Heart left ventricle (tissue), 16 donors: ENCODE results near the gene CCDC27. TPM values are rescaled to one million over a fixed set of nuclear protein-coding genes. Genes with fewer than 3 reads are reported as not detected.

Experiments used
- ATAC-seq, 4 donors: fragments of 200-7000 bp; cut with Tn5 transposase; one replicate each; pipeline ENCODE4 v1.9.1; 2020 to 2022; ENCODE audit warnings: moderate library complexity in 4 of 4, mild to moderate bottlenecking in 3 of 4, moderate number of reproducible peaks in 1 of 4
- DNase-seq, 5 donors: peaks; one replicate each; pipeline ENCODE4 v3.0.0-alpha.2; 2020
- H3K27ac ChIP-seq, 12 donors: fragments of 200-600 bp; sonication (generic) in 4 of 12; one replicate each; pipeline versions ENCODE4 v1.5.0 to v1.8.0; 2016 to 2022; ENCODE audit warnings: mild to moderate bottlenecking in 2 of 12
- H3K27me3 ChIP-seq, 9 donors: fragments of 200-600 bp; sonication (generic) in 2 of 9; one replicate each; pipeline versions ENCODE4 v1.5.1 to v1.8.0; 2016 to 2022; ENCODE audit warnings: mild to moderate bottlenecking in 3 of 9
- H3K36me3 ChIP-seq, 9 donors: fragments of 200-600 bp; sonication (generic) in 2 of 9; one replicate each; pipeline versions ENCODE4 v1.5.0 to v1.8.0; 2018 to 2022; ENCODE audit warnings: mild to moderate bottlenecking in 2 of 9
- H3K4me1 ChIP-seq, 12 donors: fragments of 200-600 bp; sonication (generic) in 4 of 12; one replicate each; pipeline versions ENCODE4 v1.5.0 to v1.8.0; 2016 to 2022; ENCODE audit warnings: mild to moderate bottlenecking in 3 of 12
- H3K4me3 ChIP-seq, 12 donors: fragments of 200-600 bp; sonication (generic) in 4 of 12; one replicate each; pipeline versions ENCODE4 v1.5.0 to v1.8.0; 2017 to 2022; ENCODE audit warnings: mild to moderate bottlenecking in 9 of 12, moderate library complexity in 4 of 12
- H3K9me3 ChIP-seq, 12 donors: fragments of 200-600 bp; sonication (generic) in 4 of 12; one replicate each; pipeline versions ENCODE4 v1.5.0 to v1.8.0; 2016 to 2022; ENCODE audit warnings: mild to moderate bottlenecking in 1 of 12
- POLR2A ChIP-seq, 2 donors: fragments of 450-650 bp; IDR thresholded peaks; one replicate each; pipeline ENCODE4 v1.6.1; 2017; ENCODE audit warnings: antibody characterized with exemption in 2 of 2, mild to moderate bottlenecking in 2 of 2, moderate library complexity in 2 of 2
- WGBS, 4 donors: extraction: QIAGEN DNeasy Blood & Tissue Kit in 2 of 4; methylation state at CpG; one replicate each; pipeline versions ENCODE4 v1.1.5 to v1.1.7; 2013 to 2018; 5-methylcytosine and 5-hydroxymethylcytosine counted together
- intact Hi-C, 10 donors: fragments of 100-400 bp; cut with DNase I; formaldehyde crosslinking; loops; one replicate each; pipeline versions ENCODE4 v1.11.1 to v1.14.2; 2022
- polyA plus RNA-seq, 2 donors: library from polyadenylated mRNA; stranded (reverse); fragments of 200-250 nt; gene quantifications; one replicate each; pipeline ENCODE4 v1.2.3, GENCODE V29; 2013
- total RNA-seq, 9 donors: library from RNA; depleted of rRNA in 2 of 9; stranded (reverse); fragments of >200 nt in 2 of 9; fragmentation: NEBNext Ultra II Directional in 3 of 9; extraction: Animal tissue kit (Norgen Biotek cat#: 25700) in 3 of 9; gene quantifications; one replicate each; pipeline versions ENCODE4 v1.1.0 to v1.2.4, GENCODE V29; 2016 to 2023
- TF ChIP-seq, protein P1 (sequence below), 12 donors: fragments of 200-600 bp; sonication (generic) in 4 of 12; IDR thresholded peaks; one replicate each; pipeline versions ENCODE4 v1.5.0 to v1.8.0; 2018 to 2022; ENCODE audit warnings: antibody characterized with exemption in 12 of 12, mild to moderate bottlenecking in 5 of 12
- donor health status: ischemic (EF 13 %, LVEDD 7.1; RV severe dilation, severe dysfunction).
- donor health status: healthy with polysubstance abuse.
- donor health status: DM: no; HTN: yes; CAD: no.
- donor health status: DM: no; HTN: no; CAD: no.
- donor health status: ischemic (EF 25% LVEDD 6.9; RV normal size, moderate dysfunction).
- donor health status: ischemic (EF 25% LVEDD 5.7; RV mildly dilated, moderate dysfunction).
- donor health status: healthy.
- donor health status: DM: yes; HTN: yes; CAD: no.
- donor health status: ischemic (EF 35%, LVEDD 5.7; RV mildly dilated, moderate dysfunction).
- donor health status: nonischemic (EF 11% LVEDD 7.7; RV severe dilation, severe dysfunction).
- donor health status: DM: yes; HTN: yes; CAD: no.
- donor health status: PGD.
- donor health status: ischemic (EF 29% LVEDD 5.4; RV normal size, mild dysfunction).
- donor health status: nonischemic (EF 23%, LVEDD 6.1; RV moderate dilation, normal function).

The CCDC27 gene
- total and polyA plus RNA-seq, 11 donors: not detected

- Histone ChIP-seq H3K4me1 (peaks cover 0 to 23% (median 7%) of the 10 kb centered on the region in 12 donors), H3K4me3 (no peak overlapping the region), H3K9me3 (no peaks in the 10 kb centered on the region), H3K27me3 (peaks cover 0 to 36% (median 3%) of the 10 kb centered on the region in 9 donors), H3K36me3 (peaks cover 0 to 3% (median 0%) of the 10 kb centered on the region in 9 donors), H3K27ac (no peak overlapping the region)
- intact Hi-C loops: no loop called here
- WGBS, 4 donors: 73 to 91% (median 84%) methylated on average over 11 to 25 of the region's 25 CpGs
- TF ChIP-seq, protein P1, sequence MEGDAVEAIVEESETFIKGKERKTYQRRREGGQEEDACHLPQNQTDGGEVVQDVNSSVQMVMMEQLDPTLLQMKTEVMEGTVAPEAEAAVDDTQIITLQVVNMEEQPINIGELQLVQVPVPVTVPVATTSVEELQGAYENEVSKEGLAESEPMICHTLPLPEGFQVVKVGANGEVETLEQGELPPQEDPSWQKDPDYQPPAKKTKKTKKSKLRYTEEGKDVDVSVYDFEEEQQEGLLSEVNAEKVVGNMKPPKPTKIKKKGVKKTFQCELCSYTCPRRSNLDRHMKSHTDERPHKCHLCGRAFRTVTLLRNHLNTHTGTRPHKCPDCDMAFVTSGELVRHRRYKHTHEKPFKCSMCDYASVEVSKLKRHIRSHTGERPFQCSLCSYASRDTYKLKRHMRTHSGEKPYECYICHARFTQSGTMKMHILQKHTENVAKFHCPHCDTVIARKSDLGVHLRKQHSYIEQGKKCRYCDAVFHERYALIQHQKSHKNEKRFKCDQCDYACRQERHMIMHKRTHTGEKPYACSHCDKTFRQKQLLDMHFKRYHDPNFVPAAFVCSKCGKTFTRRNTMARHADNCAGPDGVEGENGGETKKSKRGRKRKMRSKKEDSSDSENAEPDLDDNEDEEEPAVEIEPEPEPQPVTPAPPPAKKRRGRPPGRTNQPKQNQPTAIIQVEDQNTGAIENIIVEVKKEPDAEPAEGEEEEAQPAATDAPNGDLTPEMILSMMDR (IDR thresholded peaks at IDR 0.05): no peak
- TF ChIP-seq POLR2A (IDR thresholded peaks at IDR 0.05): no peak
- DNase-seq (peak in 1 of 5 donors; percentile 40), ATAC-seq (no peak)
Measured at GRCh38 chr1:3730543-3731247, 21.6 kb upstream of the CCDC27 start.

- peak in 1 of 4 donors; percentile 20 for ATAC-seq
- peaks cover 0 to 34% (median 3%) of the 10 kb centered on the region in 9 donors for H3K27me3 ChIP-seq
- DNase-seq: peak in 1 of 5 donors; percentile 57
- H3K27ac ChIP-seq: no peak overlapping the region
- H3K9me3 ChIP-seq: no peaks in the 10 kb centered on the region
- no peak overlapping the region for H3K4me3 ChIP-seq
- peaks cover 0 to 23% (median 8%) of the 10 kb centered on the region in 12 donors for H3K4me1 ChIP-seq
- H3K36me3 ChIP-seq: peaks cover 0 to 14% (median 8%) of the 10 kb centered on the region in 9 donors
- intact Hi-C loops: no loop called here
- no peak for TF ChIP-seq POLR2A (IDR thresholded peaks at IDR 0.05)
- TF ChIP-seq, protein P1 (IDR thresholded peaks at IDR 0.05): no peak
- WGBS, 4 donors: 48 to 57% (median 52%) methylated on average over 22 to 25 of the region's 25 CpGs
Measured at GRCh38 chr1:3731583-3732433, 20.4 kb upstream of the CCDC27 start.

DNA sequence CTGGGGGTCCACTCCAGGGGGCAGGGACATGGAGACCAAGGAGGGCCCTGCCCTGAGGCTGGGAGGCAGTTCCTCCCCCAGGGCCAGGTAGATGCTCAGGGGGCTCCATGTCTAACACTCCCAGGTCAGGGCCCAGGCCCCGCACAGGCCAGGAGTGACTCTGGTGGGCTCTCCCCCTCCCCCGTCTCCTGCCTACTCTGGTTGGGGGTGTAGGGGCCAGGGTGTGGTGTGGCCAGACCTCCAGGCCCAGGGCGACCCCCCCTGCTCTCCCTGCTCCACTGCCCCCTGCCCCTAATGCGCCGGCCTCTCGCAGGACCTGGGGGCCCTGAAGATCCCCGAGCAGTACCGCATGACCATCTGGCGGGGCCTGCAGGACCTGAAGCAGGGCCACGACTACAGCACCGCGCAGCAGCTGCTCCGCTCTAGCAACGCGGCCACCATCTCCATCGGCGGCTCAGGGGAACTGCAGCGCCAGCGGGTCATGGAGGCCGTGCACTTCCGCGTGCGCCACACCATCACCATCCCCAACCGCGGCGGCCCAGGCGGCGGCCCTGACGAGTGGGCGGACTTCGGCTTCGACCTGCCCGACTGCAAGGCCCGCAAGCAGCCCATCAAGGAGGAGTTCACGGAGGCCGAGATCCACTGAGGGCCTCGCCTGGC is 19.7 kb upstream of the CCDC27 start:
- Histone ChIP-seq H3K27ac (no peak overlapping the region), H3K4me1 (peaks cover 0 to 23% (median 8%) of the 10 kb centered on the region in 12 donors), H3K27me3 (peaks cover 0 to 27% (median 3%) of the 10 kb centered on the region in 9 donors), H3K36me3 (peaks cover 0 to 22% (median 14%) of the 10 kb centered on the region in 9 donors), H3K4me3 (no peak overlapping the region), H3K9me3 (no peaks in the 10 kb centered on the region)
- intact Hi-C loops: no loop called here
- TF ChIP-seq, protein P1 (IDR thresholded peaks at IDR 0.05): no peak
- TF ChIP-seq POLR2A (IDR thresholded peaks at IDR 0.05): no peak
- peak in 1 of 5 donors; percentile 66 for DNase-seq
- ATAC-seq: peak in 3 of 4 donors; percentile 3 to 23 (median 18)
- WGBS, 4 donors: 30 to 69% (median 47%) methylated on average over 7 to 37 of the region's 37 CpGs
